ENCODE results near the gene ANGPTL8.

Gene ANGPTL8, protein sequence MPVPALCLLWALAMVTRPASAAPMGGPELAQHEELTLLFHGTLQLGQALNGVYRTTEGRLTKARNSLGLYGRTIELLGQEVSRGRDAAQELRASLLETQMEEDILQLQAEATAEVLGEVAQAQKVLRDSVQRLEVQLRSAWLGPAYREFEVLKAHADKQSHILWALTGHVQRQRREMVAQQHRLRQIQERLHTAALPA

GRCh38 chr19:11239377-11240000 lies at the start of gene ANGPTL8:
Gene ANGPTL8, plus strand, starts transcription at chr19:11239619. Its CDS starts 19 bp downstream, at chr19:11239638.
- DNase-seq (ENCODE audit: low read depth), result no peak

DNA sequence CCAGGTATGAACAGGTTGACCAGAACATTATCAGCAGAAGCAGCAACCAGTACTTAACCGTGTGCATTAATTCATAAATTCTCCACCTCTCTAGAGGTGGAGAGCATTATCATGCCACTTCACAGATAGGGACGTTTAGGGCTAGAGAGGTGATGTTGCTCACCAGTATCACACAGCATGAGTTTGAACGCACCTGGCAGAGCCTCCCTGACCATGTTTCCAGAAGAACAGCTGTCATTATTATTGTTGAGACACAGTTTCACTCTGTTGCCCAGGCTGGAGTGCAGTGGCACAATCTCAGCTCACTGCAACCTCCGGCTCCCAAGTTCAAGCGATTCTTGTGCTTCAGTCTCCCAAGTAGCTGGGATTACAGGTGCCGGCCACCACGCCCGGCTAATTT lies 48.9 kb upstream of the ANGPTL8 start:
- no peak for DNase-seq (ENCODE audit: low read depth)

GRCh38 chr19:11191273-11191755 lies 48.1 kb upstream of the ANGPTL8 start:
- no peak for DNase-seq (ENCODE audit: low read depth)

DNA sequence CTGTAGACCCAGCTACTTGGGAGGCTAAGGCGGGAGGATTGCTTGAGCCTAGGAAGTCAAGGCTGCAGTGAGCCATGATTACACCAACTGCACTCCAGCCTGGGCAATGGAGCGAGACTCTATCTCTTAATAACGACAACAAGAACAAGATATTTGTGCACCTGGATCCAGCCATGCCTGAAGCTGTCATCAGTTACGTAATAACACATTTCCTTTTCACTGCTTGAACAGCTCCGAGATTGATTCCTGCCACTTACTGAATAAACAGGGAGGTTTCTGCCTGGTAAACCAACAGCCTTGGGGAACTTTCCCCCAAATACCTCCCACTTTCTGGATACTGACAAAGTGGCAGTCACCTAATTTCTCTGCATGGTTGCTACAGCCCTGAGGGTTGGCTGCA lies 47.5 kb upstream of the ANGPTL8 start:
- no peak for DNase-seq (ENCODE audit: low read depth)

DNA sequence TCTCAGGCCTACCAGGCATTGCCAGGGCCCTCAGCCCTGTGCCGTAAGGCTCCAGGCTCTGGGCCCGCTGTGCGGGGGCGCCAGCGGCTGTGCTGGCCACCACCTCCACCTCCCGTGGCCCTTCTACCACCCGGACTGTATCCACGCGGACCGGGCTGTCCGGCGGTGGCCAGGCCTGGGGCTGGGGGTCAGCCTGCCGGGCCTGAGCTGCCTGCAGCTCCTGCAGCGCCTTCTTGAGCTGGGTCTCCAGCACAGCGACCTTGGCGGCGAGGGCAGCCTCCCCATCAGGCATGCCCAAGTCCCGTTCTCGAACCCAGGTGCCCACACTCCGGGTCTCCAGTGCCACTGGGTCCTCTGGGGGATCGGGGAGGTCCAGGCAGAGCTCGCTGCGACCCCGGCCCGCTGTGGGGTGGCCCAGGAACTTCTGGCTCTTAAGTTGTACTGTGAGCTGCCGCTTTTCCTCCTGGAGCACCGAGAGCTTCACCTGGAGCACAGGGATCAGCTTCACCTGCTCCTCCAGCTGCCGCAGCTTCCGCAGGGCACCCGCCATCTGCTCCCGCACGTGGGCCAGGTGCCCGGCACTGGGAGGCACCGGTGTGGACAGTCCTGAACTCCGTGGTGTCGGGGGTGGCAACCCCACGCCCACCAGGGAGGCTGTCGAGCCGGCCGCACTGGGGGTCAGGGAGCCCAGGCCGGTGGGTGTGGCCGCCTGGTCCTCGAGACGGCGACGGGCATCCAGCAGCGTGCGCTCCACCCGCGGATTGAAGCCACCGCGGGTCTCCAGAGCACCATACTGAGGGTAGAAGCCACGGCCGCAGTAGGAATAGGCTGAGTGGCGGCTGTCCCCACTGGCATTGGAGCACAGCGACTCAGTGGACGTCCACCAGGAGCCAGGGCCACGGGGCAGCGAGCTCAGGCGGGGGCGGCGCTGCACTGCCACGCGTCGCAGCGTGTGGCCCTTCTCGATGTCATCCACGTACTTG lies 46.2 kb upstream of the ANGPTL8 start:
- DNase-seq (ENCODE audit: low read depth), result no peak

DNA sequence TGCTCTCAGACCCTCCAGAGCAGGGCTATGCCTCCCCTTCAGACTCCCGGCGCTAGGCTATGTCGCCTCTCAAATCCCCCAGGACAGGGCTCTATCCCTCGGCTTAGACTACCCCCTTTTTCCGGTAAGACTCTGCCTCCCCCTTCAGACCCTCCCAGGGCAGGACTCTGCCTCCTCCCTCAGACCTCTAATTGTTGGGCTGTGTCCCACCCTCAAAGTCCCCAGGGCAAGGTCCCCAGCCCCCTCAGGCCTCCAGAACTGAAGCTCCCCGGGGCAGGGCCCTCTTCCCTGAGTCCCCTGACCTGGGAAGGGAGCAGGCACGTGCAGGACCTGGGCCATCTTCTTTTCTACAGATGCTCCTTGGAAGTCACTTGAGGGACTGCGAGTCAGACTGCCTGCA lies 45.2 kb upstream of the ANGPTL8 start:
- no peak for DNase-seq (ENCODE audit: low read depth)

- DNase-seq (ENCODE audit: low read depth), result no peak
These were observed 44.5 kb upstream of the ANGPTL8 start for GRCh38 chr19:11194656-11195558.

DNA sequence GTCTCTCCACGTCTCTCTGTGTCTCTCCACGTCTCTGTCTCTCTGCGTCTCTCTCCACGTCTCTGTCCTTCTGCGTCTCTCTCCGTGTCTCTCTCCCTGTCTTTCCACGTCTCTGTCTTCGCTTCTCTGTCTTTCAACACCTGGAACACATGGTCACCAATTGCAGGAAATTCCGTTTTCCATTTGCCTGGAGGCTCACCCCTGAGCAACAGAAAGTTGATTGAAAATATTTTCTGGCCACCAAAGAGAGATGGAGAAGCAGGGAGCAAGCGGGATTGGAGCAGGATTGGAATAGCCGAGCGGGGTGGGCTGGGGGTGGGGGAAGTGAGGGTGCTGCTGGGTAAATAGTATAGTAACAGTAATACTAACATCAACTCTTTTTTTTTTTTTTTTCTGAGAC lies 43.7 kb upstream of the ANGPTL8 start:
- DNase-seq (ENCODE audit: low read depth), result no peak

DNA sequence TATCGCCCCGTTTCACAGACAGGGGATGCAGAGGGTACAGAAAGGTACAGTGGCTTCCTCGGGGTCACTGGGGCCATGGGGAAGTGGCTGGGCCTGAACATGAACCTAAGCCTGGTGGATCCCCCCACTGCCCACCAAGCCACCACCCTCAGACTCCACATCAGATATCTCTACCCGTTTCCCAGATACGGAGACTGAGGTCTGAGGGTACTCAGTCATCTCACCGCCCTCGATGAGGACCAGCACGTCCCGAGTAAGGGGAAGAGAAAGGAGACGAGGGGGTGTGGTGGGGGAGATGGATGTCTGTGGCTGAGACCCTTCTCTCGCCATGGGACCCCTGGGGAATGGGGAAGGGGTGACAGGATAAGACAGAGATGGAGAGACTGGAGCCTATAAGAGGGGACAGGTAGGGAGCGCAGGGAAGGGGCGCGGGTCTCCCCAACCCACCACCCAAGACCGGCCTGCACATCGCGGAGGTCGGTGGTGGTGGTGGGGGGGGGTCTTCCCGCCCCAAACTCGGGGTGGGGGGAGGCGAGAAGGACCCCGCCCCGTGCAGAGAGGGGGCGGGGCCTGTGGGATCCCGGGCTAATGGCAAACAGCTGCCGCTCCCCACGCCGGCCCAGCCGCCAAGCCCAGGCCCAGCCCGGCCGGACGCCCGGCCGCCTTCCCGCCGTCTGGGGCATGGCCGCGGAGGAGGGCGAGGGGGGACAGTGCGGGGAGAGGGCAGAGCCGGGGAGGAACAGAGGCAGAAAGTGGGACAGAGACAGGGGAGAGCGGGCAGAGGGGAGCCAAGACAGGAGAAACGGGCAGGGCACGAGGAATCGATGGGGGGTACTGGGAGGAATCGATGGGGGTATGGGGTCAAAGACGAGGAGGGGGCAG lies 42.8 kb upstream of the ANGPTL8 start:
- DNase-seq (ENCODE audit: low read depth), result no peak

GRCh38 chr19:11197291-11198174 lies 41.9 kb upstream of the ANGPTL8 start, which contains the start of gene KANK2:
Gene KANK2, minus strand, starts transcription at chr19:11197545. Its CDS starts 3,034 bp downstream, at chr19:11194511.
- peak; percentile 60 for DNase-seq (ENCODE audit: low read depth)

- DNase-seq (ENCODE audit: low read depth), result no peak
These were observed 41.3 kb upstream of the ANGPTL8 start for GRCh38 chr19:11198175-11198534.

DNA sequence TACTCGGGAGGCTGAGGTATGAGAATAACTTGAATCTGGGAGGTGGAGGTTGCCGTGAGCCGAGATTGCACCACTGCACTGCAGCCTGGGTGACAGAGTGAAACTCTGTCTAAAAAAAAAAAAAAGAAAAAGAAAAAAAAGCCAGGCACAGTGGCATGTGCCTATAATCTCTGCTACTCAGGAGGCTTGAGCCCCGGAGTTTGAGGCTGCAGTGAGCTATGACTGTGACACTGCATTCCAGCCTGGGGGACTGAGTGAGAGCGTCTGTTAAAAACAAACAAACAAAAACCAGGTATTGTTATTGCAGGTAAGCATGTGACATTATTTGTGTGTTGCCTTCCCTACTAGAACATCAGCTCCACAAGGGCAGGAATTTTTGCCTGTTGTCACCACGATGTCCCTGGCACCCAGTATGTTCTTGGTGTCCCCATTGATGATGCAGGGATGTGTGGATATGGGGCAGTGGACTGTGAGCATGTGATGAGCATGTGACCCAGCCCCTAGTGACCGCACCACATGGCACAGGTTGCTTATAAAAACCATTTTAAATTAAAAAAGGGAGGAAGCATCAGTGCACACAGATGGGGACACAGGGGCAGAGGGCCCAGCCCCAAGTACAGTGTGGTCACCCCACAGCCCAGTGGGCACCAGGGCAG lies 40.5 kb upstream of the ANGPTL8 start:
- no peak for DNase-seq (ENCODE audit: low read depth)

DNA sequence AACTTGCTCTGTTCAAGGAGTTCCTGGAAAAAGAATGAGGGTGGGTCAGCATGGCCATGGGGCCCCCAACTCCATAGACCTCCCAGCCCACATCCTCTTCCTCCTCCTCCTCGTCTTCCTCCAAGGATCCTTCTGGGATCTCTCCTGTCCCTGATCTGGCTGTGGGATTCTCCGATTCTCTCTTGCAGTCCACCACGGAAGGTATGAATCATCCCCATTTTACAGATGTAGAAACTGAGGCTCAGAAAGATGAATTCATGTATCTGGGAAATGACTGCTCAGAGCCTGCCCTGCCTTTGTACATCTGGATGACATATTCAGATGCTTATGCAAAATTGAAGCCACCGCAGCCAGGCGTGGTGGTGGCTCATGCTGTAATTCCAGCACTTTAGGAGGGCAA lies 39.9 kb upstream of the ANGPTL8 start:
- DNase-seq (ENCODE audit: low read depth), result no peak

GRCh38 chr19:11200015-11200574 lies 39.3 kb upstream of the ANGPTL8 start:
- no peak for DNase-seq (ENCODE audit: low read depth)

- no peak for DNase-seq (ENCODE audit: low read depth)
These were observed 38.5 kb upstream of the ANGPTL8 start for GRCh38 chr19:11200931-11201330.

DNA sequence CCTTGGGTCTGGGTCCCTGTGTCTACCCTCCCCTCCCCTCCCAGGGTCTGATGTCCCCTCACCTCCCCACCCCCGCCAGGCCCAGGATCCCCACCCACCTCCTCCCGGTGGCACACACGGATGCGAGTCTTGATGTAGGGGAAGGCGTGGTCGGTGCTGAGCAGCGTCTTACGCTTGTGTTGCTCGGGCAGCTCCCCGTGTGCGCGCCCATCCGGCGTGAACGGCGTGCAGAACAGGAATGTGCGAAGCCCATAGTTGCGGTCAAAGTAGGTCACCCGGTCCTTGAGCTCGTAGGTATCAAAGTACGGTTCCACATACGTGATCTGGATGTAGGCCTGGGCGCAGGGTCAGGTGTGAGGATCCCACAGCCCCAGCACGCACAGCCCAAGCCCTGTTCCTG lies 37.6 kb upstream of the ANGPTL8 start:
- DNase-seq (ENCODE audit: low read depth), result no peak

DNA sequence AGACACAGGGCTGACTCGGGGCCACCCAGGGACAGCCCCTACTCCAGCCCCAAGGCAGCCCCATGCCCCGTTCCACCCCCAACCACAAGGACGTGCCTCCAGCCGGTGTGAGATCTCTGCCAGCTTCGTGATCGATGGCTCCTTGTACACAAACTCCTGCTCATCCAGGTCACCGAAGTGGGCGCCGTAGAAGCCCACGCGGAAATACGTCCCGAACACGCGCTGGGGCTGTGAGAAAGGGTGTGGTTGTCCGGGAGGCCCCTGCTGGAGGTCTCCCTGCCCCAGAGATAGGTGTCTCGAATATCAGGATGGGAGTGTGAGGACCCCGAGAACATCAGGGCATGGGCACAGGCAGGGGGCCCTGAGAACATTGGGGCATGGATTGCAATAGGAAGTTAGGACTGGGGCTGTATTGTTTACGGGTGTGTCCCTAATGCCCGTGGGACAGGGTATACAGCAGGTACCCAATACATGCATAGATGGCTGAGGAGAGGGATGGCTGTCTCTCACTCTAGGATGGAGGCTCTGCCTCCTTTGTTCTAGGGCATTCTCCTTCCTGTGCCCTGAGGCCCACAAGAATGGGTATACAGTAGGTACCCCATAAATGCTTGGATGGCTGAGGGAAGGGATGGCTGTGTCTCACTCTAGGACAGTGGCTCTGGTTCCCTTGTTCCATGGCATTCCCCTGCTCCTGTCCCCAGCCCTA lies 36.8 kb upstream of the ANGPTL8 start:
- DNase-seq (ENCODE audit: low read depth), result no peak
